Retinal pigment epithelial cell (primary cell): ENCODE measurements around the gene BBS1.

Experiments
- DNase-seq: peaks from one replicate; pipeline ENCODE4 v3.0.0-alpha.2; 2010; ENCODE audit warnings: low read depth
- H3K4me3 ChIP-seq: 2 replicates; pipeline ENCODE4 v1.5.1; 2011; ENCODE audit warnings: mild to moderate bottlenecking, low read length, control low read depth, moderate library complexity
- TF ChIP-seq, protein P1 (sequence below): conservative IDR thresholded peaks from 2 replicates; pipeline ENCODE4 v1.5.1; 2011; ENCODE audit warnings: low read depth, low read length, control low read depth, inconsistent platforms

Gene BBS1

DNA sequence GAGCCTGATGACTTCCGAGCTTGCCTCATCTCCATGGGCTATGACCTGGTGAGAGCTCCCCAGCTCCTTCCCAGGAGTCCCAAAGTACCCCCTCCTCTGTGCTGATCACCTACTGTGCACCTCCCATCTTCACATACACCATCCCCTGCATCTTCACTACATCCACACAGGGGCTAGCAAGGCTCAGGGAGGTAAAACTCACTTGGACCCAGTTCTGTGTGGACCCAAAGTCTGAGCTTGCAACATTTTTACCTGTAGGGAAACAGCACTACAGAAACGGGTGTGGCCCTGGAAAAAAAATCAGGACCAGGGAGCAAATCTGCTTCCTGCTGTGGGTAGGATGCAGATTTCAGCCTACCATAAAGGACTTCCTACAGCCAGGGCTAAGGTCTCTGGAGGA, 51.8 kb downstream of the BBS1 start:
- no peak for DNase-seq
- no peak overlapping the region for H3K4me3 ChIP-seq
- TF ChIP-seq, protein P1, sequence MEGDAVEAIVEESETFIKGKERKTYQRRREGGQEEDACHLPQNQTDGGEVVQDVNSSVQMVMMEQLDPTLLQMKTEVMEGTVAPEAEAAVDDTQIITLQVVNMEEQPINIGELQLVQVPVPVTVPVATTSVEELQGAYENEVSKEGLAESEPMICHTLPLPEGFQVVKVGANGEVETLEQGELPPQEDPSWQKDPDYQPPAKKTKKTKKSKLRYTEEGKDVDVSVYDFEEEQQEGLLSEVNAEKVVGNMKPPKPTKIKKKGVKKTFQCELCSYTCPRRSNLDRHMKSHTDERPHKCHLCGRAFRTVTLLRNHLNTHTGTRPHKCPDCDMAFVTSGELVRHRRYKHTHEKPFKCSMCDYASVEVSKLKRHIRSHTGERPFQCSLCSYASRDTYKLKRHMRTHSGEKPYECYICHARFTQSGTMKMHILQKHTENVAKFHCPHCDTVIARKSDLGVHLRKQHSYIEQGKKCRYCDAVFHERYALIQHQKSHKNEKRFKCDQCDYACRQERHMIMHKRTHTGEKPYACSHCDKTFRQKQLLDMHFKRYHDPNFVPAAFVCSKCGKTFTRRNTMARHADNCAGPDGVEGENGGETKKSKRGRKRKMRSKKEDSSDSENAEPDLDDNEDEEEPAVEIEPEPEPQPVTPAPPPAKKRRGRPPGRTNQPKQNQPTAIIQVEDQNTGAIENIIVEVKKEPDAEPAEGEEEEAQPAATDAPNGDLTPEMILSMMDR = no peak

DNA sequence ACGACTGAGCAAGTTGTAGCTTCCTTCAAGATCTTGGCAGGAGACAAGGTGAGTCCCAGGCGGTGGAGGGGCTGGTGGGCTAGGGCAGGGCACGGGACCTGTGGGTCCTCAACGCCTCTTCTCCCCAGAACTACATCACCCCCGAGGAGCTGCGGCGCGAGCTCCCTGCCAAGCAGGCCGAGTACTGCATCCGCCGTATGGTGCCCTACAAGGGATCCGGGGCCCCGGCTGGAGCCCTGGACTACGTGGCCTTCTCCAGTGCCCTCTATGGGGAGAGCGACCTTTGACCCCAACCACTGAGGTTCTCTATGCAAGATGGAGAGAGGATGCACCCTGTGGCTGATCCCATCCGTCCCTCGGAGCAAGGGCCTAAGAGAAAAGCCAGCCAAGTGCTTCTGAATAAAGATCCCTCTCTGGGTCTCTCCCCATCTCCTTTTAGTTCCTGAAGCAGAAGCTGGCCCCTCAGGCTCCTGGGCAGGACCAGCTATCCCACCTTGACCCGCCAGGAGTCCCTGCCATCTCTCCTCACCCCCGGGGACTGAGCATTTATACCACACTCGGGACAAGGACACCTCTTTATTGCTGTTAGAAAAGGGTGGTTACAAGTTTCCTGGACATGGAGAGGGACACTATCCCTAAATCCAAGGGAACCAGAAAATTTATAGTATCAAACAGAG, 52.6 kb downstream of the BBS1 start:
- DNase-seq = no peak
- TF ChIP-seq, protein P1 = no peak
- H3K4me3 ChIP-seq = no peak overlapping the region

DNA sequence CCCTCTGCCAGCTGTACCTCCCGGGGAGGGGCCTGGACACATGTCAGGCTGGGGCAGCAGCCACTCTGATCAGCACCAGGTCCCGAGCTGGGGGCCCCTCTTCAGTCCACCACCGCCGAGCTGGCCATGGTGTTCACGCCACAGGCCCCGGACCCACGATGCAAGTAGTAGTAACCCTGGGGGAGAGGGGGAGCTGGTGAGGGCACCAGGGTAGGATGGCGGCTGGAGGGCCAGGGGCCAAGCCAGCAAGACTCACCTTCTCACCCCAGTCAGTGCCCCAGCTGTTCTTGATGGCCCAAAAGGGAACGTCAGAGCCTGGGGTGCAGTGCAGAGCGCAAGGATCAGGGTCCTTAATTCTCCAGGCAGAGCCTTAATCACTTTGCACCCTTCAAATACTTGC, 53.4 kb downstream of the BBS1 start:
- DNase-seq = no peak
- no peak overlapping the region for H3K4me3 ChIP-seq
- TF ChIP-seq, protein P1 = no peak

DNA sequence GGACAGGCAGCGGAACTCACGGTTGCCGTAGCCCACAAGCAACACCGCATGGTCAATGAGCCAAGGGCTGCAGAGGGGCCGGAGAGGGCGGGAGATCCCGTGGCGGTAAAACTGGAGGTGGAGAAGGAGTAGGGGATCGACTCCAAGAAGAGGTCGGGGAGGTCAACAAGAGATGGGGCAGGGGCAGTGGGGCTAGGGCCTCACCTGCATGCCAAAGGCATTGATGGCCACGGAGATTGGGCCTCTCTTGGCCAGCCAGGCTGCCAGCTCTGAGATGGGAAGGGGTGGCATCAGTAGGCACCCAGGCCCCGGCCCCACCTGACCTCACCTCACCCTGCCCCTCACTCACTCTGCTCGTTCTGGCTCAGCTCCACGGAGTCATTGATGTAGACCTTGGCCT, 54.1 kb downstream of the BBS1 start:
- no peak overlapping the region for H3K4me3 ChIP-seq
- TF ChIP-seq, protein P1 = no peak
- no peak for DNase-seq

DNA sequence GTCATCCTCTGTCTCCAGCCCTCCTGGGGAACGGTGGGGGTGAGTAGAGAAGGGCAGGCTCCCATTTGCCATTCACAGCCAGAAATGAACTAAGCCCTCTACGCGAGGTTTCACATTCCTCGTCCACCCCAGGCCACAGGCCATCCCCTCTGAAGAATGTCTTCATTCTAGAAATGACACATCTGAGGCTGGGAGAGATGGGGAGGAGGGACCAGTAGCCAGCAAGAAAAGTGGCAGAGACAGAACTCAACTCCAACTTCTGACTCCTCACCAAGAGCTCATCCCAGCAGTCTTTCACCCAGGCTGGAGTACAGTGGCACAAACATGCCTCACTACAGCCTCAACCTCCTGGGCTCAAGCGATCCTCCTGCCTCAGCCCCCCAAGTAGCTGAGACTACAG, 54.5 kb downstream of the BBS1 start:
- TF ChIP-seq, protein P1 = no peak
- no peak overlapping the region for H3K4me3 ChIP-seq
- DNase-seq = no peak

DNA sequence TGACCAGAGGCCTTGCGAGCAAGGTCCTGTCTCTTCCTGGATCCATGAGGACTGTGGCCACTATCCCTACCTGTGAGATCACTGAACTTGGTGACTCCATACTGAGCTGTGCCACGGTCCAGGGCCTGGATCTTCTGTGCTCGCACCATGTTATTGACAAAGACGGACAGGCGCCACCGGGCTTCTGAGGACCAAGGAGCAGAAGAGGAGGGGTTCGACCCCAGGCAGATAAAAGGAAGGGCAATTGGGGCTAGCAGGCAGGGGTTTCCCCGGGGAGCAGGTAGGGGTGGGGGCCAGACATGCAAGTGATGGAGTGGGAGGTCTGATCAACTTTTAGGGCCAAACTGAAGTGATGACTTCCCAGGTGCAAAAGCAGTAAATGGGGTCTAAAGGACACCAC, 55.8 kb downstream of the BBS1 start:
- TF ChIP-seq, protein P1 = no peak
- H3K4me3 ChIP-seq = no peak overlapping the region
- no peak for DNase-seq

DNA sequence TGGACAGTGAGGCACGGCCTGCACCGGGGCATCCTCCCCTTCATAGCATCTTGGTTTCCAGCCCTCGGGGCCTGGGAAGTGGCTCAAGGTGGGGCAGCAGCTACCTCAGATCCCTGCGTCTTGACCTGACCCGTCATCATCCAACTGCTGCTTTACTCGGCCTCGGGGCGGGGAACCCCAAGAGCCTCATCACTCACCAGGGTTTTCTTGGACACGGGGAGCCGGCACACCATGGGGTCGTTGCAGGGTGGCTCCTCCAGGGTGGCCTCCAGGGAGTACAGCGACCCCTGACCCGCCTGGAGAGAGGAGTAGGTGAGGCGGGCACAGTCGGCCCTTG, 57.3 kb downstream of the BBS1 start:
- DNase-seq = no peak
- TF ChIP-seq, protein P1 = peak; percentile 13
- H3K4me3 ChIP-seq = peak overlapping the region; percentile 35
